KBM-7 (cell line): ENCODE measurements around the gene CXADR.

ENCODE experiments used
- DNase-seq: peaks from one replicate; pipeline ENCODE4 v3.0.0-alpha.2; 2015
- in situ Hi-C: fragments of 300-500 bp; cut with MboI; formaldehyde crosslinking; loops from 2 replicates; pipeline ENCODE4 v1.14.3; 2020; ENCODE audit warnings: low sequenced_read_pairs, low pct_unique_long_range_greater_than_20kb, mixed read lengths

CXADR gene

DNA sequence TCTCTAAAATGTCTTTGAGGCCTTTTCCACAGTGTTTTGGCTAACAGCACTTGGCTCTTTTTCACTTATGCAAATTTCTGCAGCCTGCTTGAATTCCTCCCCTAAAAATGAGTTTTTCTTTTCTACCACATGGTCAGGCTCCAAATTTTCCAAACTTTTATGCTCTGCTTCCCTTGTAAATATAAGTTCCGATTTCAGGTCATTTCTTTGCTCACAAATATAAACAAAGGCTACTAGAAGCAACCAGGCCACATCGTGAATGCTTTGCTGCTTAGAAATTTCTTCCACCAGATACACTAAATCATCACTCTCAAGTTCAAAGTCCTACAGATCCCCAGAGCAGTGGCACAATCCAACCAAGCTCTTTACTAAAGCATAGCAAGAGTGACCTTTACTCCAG is 128.0 kb downstream of the CXADR start:
- in situ Hi-C loops, result no loop called here
- DNase-seq, result no peak
